ENCODE measurements around the gene C9orf50.

C9orf50 gene

DNA sequence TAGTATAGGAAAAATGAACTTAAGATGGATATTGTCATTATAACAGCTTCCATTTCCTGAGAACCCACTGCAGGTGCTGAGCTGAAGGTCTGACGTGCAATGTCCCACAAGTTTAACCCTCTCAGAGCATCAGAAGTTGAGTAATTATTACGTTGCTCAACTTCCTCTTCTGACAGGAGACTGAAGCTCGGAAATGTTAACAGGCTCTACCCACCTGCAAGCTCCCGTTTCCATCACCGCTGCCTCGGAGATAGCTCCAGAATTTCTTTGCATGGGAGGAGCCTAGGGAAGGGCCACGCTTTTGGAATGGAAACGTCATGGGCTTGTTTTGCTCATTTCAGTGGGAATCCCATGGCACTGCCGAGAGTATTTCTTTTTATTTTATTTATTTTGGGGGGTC is 4.0 kb upstream of the C9orf50 start:
- WGBS, 2 donors (ENCODE audit: extremely low coverage in 2 of 2, insufficient read length in 2 of 2, insufficient replicate concordance in 1 of 2): no CpG with 5 or more reads among the region's 9 CpGs
- no peak for DNase-seq (ENCODE audit: low spot score)
- H3K23ac ChIP-seq (ENCODE audit: low read depth, low read length, poor library complexity): no peak overlapping the region

DNA sequence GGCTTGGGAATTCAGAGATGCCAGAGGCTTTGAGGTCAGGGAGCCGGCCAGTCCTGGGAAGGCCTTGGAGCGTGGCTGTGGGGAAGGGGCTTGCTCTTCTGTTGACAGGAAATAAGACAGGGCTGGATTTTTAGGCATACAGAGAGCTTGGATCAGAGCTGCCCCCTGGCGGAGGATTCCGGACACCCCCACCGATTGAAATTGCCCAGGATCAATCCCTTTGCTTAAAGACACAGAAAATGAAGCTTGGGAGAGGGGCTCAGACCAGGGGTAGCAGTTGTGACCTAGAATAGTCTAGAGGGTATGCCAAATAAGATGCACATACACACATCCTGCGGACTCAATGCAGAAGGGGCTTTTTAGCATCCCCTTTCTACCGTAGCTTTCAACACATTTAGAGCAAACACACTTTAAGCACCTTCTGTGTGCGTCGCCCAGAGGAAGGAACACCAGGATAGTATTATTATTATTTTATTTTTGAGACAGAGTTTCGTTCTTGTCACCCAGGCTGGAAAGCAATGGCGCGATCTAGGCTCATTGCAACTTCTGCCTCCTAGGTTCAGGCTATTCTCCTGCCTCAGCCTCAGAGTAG is 3.4 kb upstream of the C9orf50 start:
- Histone ChIP-seq H2BK15ac (ENCODE audit: low read length) (no peak overlapping the region), H3K36me3 (replicated peaks in 1 of 2; ENCODE audit: control insufficient read depth in 2 of 2, insufficient read depth in 2 of 2, low read length in 2 of 2) (peaks cover 0 to 22% of the 10 kb centered on the region in 2 donors), H3K18ac (ENCODE audit: low read length) (no peak overlapping the region), H4K8ac (ENCODE audit: low read depth, low read length) (no peak overlapping the region), H3K9me3 (replicated peaks in 1 of 2; ENCODE audit: control insufficient read depth in 2 of 2, insufficient read depth in 1 of 2, low read depth in 1 of 2, low read length in 2 of 2) (peaks cover 0 to 2% of the 10 kb centered on the region in 2 donors), H2BK5ac (ENCODE audit: low read length) (no peak overlapping the region), H2BK12ac (ENCODE audit: low read length) (no peak overlapping the region), H3K4ac (ENCODE audit: low read length) (no peak overlapping the region), H3K27me3 (ENCODE audit: control insufficient read depth in 3 of 3, insufficient read depth in 3 of 3, low read depth in 1 of 3, low read length in 3 of 3) (peaks cover 4 to 26% (median 7%) of the 10 kb centered on the region in 3 experiments), H2AK5ac (ENCODE audit: low read depth, low read length) (no peak overlapping the region), H4K91ac (ENCODE audit: low read depth, low read length, poor library complexity) (no peak overlapping the region), H3K27ac (replicated peaks; ENCODE audit: low read length) (no peak overlapping the region), H2BK120ac (ENCODE audit: low read depth, low read length) (no peak overlapping the region), H3K79me1 (ENCODE audit: low read depth, low read length) (peaks cover 10% of the 10 kb centered on the region), H3K4me2 (ENCODE audit: insufficient read depth, low read length, poor library complexity, severe bottlenecking) (no peak overlapping the region), H3K23ac (ENCODE audit: low read depth, low read length, poor library complexity) (no peak overlapping the region), H3K9ac (ENCODE audit: low read depth, low read length, poor library complexity) (no peak overlapping the region), H3K4me3 (ENCODE audit: low read length in 2 of 2) (no peak overlapping the region), H3K14ac (ENCODE audit: low read length) (no peak overlapping the region), H3K4me1 (ENCODE audit: control insufficient read depth in 2 of 2, insufficient read depth in 1 of 2, low read depth in 1 of 2, low read length in 2 of 2) (peaks cover 9 to 19% of the 10 kb centered on the region in 2 donors), H2AFZ (ENCODE audit: low read length) (peak overlapping the region; percentile 66)
- peak; percentile 73 for DNase-seq (ENCODE audit: low spot score)
- no CpG with 5 or more reads among the region's 12 CpGs for WGBS, 2 donors (ENCODE audit: extremely low coverage in 2 of 2, insufficient read length in 2 of 2, insufficient replicate concordance in 1 of 2)

More for the DNA sequence above, 4.0 kb upstream of the C9orf50 start:
- Histone ChIP-seq H4K91ac (ENCODE audit: low read depth, low read length, poor library complexity) (no peak overlapping the region), H3K79me1 (ENCODE audit: low read depth, low read length) (peaks cover 10% of the 10 kb centered on the region), H4K8ac (ENCODE audit: low read depth, low read length) (no peak overlapping the region), H2BK120ac (ENCODE audit: low read depth, low read length) (no peak overlapping the region), H2AK5ac (ENCODE audit: low read depth, low read length) (no peak overlapping the region), H3K4me1 (ENCODE audit: control insufficient read depth in 2 of 2, insufficient read depth in 1 of 2, low read depth in 1 of 2, low read length in 2 of 2) (peaks cover 6 to 19% of the 10 kb centered on the region in 2 donors), H2BK5ac (ENCODE audit: low read length) (no peak overlapping the region), H3K4me2 (ENCODE audit: insufficient read depth, low read length, poor library complexity, severe bottlenecking) (no peak overlapping the region), H3K9ac (ENCODE audit: low read depth, low read length, poor library complexity) (no peak overlapping the region), H3K18ac (ENCODE audit: low read length) (no peak overlapping the region), H2AFZ (ENCODE audit: low read length) (peak overlapping the region; percentile 97), H3K36me3 (replicated peaks in 1 of 2; ENCODE audit: control insufficient read depth in 2 of 2, insufficient read depth in 2 of 2, low read length in 2 of 2) (peaks cover 3 to 29% of the 10 kb centered on the region in 2 donors), H2BK12ac (ENCODE audit: low read length) (no peak overlapping the region), H2BK15ac (ENCODE audit: low read length) (no peak overlapping the region), H3K4me3 (ENCODE audit: low read length in 2 of 2) (no peak overlapping the region), H3K9me3 (replicated peaks in 1 of 2; ENCODE audit: control insufficient read depth in 2 of 2, insufficient read depth in 1 of 2, low read depth in 1 of 2, low read length in 2 of 2) (no peaks in the 10 kb centered on the region), H3K4ac (ENCODE audit: low read length) (no peak overlapping the region), H3K27ac (replicated peaks; ENCODE audit: low read length) (no peak overlapping the region), H3K27me3 (ENCODE audit: control insufficient read depth in 3 of 3, insufficient read depth in 3 of 3, low read depth in 1 of 3, low read length in 3 of 3) (peaks cover 4 to 20% (median 7%) of the 10 kb centered on the region in 3 experiments), H3K14ac (ENCODE audit: low read length) (no peak overlapping the region)

DNA sequence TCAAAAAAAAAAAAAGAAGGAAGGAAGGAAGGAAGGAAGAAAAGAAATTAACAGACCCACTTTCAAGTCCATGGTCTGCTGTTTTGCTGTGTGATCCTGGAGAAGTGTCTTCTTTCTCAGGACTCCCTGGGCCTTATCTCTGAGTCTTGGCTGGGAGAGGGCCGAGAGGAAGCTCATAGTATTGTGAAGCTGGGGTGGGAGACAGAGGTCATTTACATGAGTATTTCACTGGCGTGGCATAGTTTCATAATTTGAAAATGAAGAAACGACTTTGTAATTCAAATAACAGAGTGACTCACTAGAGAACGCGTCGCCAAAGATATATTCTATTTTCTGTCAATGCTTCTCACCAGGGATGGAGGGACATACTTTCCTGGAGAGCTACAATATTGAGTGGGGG is 2.4 kb upstream of the C9orf50 start:
- Histone ChIP-seq H2AFZ (ENCODE audit: low read length) (no peak overlapping the region), H3K18ac (ENCODE audit: low read length) (no peak overlapping the region), H2BK120ac (ENCODE audit: low read depth, low read length) (no peak overlapping the region), H3K79me1 (ENCODE audit: low read depth, low read length) (peaks cover 10% of the 10 kb centered on the region), H3K14ac (ENCODE audit: low read length) (no peak overlapping the region), H3K27ac (replicated peaks; ENCODE audit: low read length) (no peak overlapping the region), H2BK12ac (ENCODE audit: low read length) (no peak overlapping the region), H3K4me1 (ENCODE audit: control insufficient read depth in 2 of 2, insufficient read depth in 1 of 2, low read depth in 1 of 2, low read length in 2 of 2) (peaks cover 9 to 19% of the 10 kb centered on the region in 2 donors), H3K23ac (ENCODE audit: low read depth, low read length, poor library complexity) (no peak overlapping the region), H3K27me3 (ENCODE audit: control insufficient read depth in 3 of 3, insufficient read depth in 3 of 3, low read depth in 1 of 3, low read length in 3 of 3) (peaks cover 4 to 30% (median 7%) of the 10 kb centered on the region in 3 experiments), H4K8ac (ENCODE audit: low read depth, low read length) (no peak overlapping the region), H3K4me2 (ENCODE audit: insufficient read depth, low read length, poor library complexity, severe bottlenecking) (no peak overlapping the region), H3K4ac (ENCODE audit: low read length) (no peak overlapping the region), H2BK15ac (ENCODE audit: low read length) (no peak overlapping the region), H3K9ac (ENCODE audit: low read depth, low read length, poor library complexity) (no peak overlapping the region), H3K4me3 (ENCODE audit: low read length in 2 of 2) (no peak overlapping the region), H3K9me3 (replicated peaks in 1 of 2; ENCODE audit: control insufficient read depth in 2 of 2, insufficient read depth in 1 of 2, low read depth in 1 of 2, low read length in 2 of 2) (peaks cover 0 to 5% of the 10 kb centered on the region in 2 donors), H2BK5ac (ENCODE audit: low read length) (no peak overlapping the region), H3K36me3 (replicated peaks in 1 of 2; ENCODE audit: control insufficient read depth in 2 of 2, insufficient read depth in 2 of 2, low read length in 2 of 2) (peaks cover 0 to 13% of the 10 kb centered on the region in 2 donors), H2AK5ac (ENCODE audit: low read depth, low read length) (no peak overlapping the region), H4K91ac (ENCODE audit: low read depth, low read length, poor library complexity) (no peak overlapping the region)
- DNase-seq (ENCODE audit: low spot score): no peak
- WGBS, 2 donors (ENCODE audit: extremely low coverage in 2 of 2, insufficient read length in 2 of 2, insufficient replicate concordance in 1 of 2): no CpG with 5 or more reads among the region's 6 CpGs

DNA sequence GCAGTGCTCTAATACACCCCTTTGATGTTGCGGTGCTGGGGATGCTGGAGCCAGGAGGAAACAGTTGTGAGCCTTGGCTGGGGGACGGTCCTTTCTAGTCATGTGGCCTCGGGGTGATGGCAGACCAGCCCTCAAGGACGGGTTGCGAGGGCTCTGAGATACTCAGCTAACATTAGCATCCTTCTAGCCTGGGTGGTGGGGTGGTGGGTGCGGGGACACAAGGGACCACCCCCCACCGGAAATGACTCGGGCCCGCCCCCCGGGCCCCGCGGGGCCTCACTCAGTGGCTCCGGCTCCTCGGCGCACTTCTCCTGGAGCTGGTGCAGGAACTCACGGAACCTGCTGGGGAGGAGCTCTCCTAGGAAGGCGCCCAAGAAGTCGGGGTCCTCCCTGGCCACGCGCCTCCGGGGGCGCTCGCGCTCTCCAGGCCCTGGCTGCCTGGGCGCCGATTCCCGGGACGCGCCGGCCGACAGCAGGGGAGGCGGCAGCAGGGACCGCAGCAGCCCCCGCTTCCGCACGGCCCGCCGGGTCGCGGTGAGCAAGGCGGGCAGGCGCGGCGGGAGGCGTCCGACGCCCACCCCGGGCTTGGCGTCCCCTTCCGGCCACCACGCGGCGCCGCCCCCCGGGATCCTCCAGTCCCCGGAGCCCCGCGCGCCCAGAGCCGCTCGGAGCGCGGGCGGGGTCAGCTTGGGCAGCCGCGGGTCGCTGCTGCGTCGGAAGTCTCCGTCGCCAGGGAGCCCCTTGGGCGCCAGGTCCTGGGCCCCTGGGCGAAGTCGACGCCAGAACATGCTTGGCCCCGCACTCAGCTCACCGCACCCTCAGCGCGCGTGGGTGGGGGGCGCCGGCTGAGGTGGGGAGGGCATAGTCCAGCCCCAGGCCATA is 873 bp downstream of the C9orf50 start:
- H3K9me3 ChIP-seq (replicated peaks in 1 of 2; ENCODE audit: control insufficient read depth in 2 of 2, insufficient read depth in 1 of 2, low read depth in 1 of 2, low read length in 2 of 2): peaks cover 0 to 5% of the 10 kb centered on the region in 2 donors
- no CpG with 5 or more reads among the region's 82 CpGs for WGBS, 2 donors (ENCODE audit: extremely low coverage in 2 of 2, insufficient read length in 2 of 2, insufficient replicate concordance in 1 of 2)
- H3K14ac ChIP-seq (ENCODE audit: low read length): peak overlapping the region; percentile 94
- H3K23ac ChIP-seq (ENCODE audit: low read depth, low read length, poor library complexity): peak overlapping the region; percentile 58
- peak overlapping the region; percentile 54 for H4K91ac ChIP-seq (ENCODE audit: low read depth, low read length, poor library complexity)
- H3K27ac ChIP-seq (replicated peaks; ENCODE audit: low read length): no peak overlapping the region
- no peaks in the 10 kb centered on the region for H3K79me1 ChIP-seq (ENCODE audit: low read depth, low read length)
- H2BK120ac ChIP-seq (ENCODE audit: low read depth, low read length): peak overlapping the region; percentile 21
- peak overlapping the region; percentile 89 for H3K9ac ChIP-seq (ENCODE audit: low read depth, low read length, poor library complexity)
- no peaks in the 10 kb centered on the region for H3K36me3 ChIP-seq (replicated peaks in 1 of 2; ENCODE audit: control insufficient read depth in 2 of 2, insufficient read depth in 2 of 2, low read length in 2 of 2)
- peak overlapping the region; percentile 96 for H4K8ac ChIP-seq (ENCODE audit: low read depth, low read length)
- H2AK5ac ChIP-seq (ENCODE audit: low read depth, low read length): peak overlapping the region; percentile 57
- peaks cover 4 to 30% (median 7%) of the 10 kb centered on the region in 3 experiments for H3K27me3 ChIP-seq (ENCODE audit: control insufficient read depth in 3 of 3, insufficient read depth in 3 of 3, low read depth in 1 of 3, low read length in 3 of 3)
- peak overlapping the region; percentile 99 for H3K18ac ChIP-seq (ENCODE audit: low read length)
- no peak overlapping the region for H3K4ac ChIP-seq (ENCODE audit: low read length)
- DNase-seq (ENCODE audit: low spot score): no peak
- H3K4me2 ChIP-seq (ENCODE audit: insufficient read depth, low read length, poor library complexity, severe bottlenecking): peak overlapping the region; percentile 84
- peak overlapping the region; percentile 63 for H2AFZ ChIP-seq (ENCODE audit: low read length)
- H2BK5ac ChIP-seq (ENCODE audit: low read length): no peak overlapping the region
- peak overlapping the region; percentile 24 for H2BK12ac ChIP-seq (ENCODE audit: low read length)
- H3K4me3 ChIP-seq (ENCODE audit: low read length in 2 of 2): peak overlapping the region; percentile 25 to 83
- H2BK15ac ChIP-seq (ENCODE audit: low read length): peak overlapping the region; percentile 92
- peaks cover 2 to 7% of the 10 kb centered on the region in 2 donors for H3K4me1 ChIP-seq (ENCODE audit: control insufficient read depth in 2 of 2, insufficient read depth in 1 of 2, low read depth in 1 of 2, low read length in 2 of 2)
